PFSK-1 (cell line): ENCODE results near the gene DENND2D.

ENCODE experiments used
- FOXP2 ChIP-seq: optimal IDR thresholded peaks from 2 replicates; pipeline ENCODE3; 2011; ENCODE audit warnings: borderline replicate concordance, control low read depth, inconsistent platforms; ENCODE audit not compliant: insufficient read depth; ENCODE audit errors: extremely low read length, extremely low read depth
- POLR2AphosphoS5 ChIP-seq: IDR thresholded peaks from 2 replicates; pipeline ENCODE4 v1.6.1; 2012; ENCODE audit warnings: low read depth, mild to moderate bottlenecking, control low read depth, low read length, moderate library complexity
- REST ChIP-seq, 2 experiments: IDR thresholded peaks; 2 replicates each; pipeline versions ENCODE4 v1.6.1 to v1.8.0; 2011 to 2012; ENCODE audit warnings: low read depth in 2 of 2, low read length in 2 of 2, control low read depth in 1 of 2, inconsistent platforms in 1 of 2, mild to moderate bottlenecking in 1 of 2, moderate library complexity in 1 of 2; ENCODE audit not compliant: insufficient read depth in 1 of 2
- SIN3A ChIP-seq: IDR thresholded peaks from 2 replicates; pipeline ENCODE4 v1.6.1; 2012; ENCODE audit warnings: mild to moderate bottlenecking, low read length, moderate library complexity, borderline replicate concordance; ENCODE audit not compliant: insufficient read depth
- TAF1 ChIP-seq: IDR thresholded peaks from 2 replicates; pipeline ENCODE4 v1.6.1; 2012; ENCODE audit warnings: low read length, control low read depth, borderline replicate concordance; ENCODE audit not compliant: insufficient read depth

Gene DENND2D

GRCh38 chr1:111154021-111154999 lies 46.1 kb downstream of the DENND2D start:
- TF ChIP-seq TAF1 (no peak), POLR2AphosphoS5 (no peak), REST (IDR thresholded peaks at IDR 0.05; ENCODE audit: insufficient read depth in 1 of 2, low read depth in 2 of 2, low read length in 2 of 2) (no peak), FOXP2 (no peak), SIN3A (no peak)

GRCh38 chr1:111151838-111152237 lies 48.6 kb downstream of the DENND2D start:
- TF ChIP-seq POLR2AphosphoS5 (no peak), SIN3A (no peak), TAF1 (no peak), FOXP2 (no peak), REST (IDR thresholded peaks at IDR 0.05; ENCODE audit: insufficient read depth in 1 of 2, low read depth in 2 of 2, low read length in 2 of 2) (no peak)

GRCh38 chr1:111148376-111148881 lies 52.0 kb downstream of the DENND2D start:
- no peak for TF ChIP-seq REST (IDR thresholded peaks at IDR 0.05; ENCODE audit: insufficient read depth in 1 of 2, low read depth in 2 of 2, low read length in 2 of 2)
- no peak for TF ChIP-seq FOXP2
- TF ChIP-seq POLR2AphosphoS5: no peak
- TF ChIP-seq SIN3A: no peak

- TF ChIP-seq TAF1 (no peak), REST (IDR thresholded peaks at IDR 0.05; ENCODE audit: insufficient read depth in 1 of 2, low read depth in 2 of 2, low read length in 2 of 2) (no peak), FOXP2 (no peak), SIN3A (no peak), POLR2AphosphoS5 (no peak)
Observed at GRCh38 chr1:111147948-111148347, 52.5 kb downstream of the DENND2D start.
